GM18511 (cell line): ENCODE results near the gene GBF1.
"Not testable (repeated sequence)": the region's sequence is repeated elsewhere in the genome, so short reads cannot be mapped to it uniquely, and the experiment has no call there.

Experiments used
- ATAC-seq: cut with Tn5 transposase; IDR thresholded peaks from one replicate; pipeline ENCODE4 v1.9.1; 2021; ENCODE audit warnings: mild to moderate bottlenecking, moderate library complexity; ENCODE audit not compliant: unreplicated experiment

The GBF1 gene

GRCh38 chr10:102230861-102231356, 14.4 kb upstream of the GBF1 start:
- ATAC-seq = no peak

- no peak for ATAC-seq
These were observed 13.7 kb upstream of the GBF1 start for GRCh38 chr10:102231357-102232318.

GRCh38 chr10:102233997-102234396, 11.3 kb upstream of the GBF1 start:
- ATAC-seq = no peak

DNA sequence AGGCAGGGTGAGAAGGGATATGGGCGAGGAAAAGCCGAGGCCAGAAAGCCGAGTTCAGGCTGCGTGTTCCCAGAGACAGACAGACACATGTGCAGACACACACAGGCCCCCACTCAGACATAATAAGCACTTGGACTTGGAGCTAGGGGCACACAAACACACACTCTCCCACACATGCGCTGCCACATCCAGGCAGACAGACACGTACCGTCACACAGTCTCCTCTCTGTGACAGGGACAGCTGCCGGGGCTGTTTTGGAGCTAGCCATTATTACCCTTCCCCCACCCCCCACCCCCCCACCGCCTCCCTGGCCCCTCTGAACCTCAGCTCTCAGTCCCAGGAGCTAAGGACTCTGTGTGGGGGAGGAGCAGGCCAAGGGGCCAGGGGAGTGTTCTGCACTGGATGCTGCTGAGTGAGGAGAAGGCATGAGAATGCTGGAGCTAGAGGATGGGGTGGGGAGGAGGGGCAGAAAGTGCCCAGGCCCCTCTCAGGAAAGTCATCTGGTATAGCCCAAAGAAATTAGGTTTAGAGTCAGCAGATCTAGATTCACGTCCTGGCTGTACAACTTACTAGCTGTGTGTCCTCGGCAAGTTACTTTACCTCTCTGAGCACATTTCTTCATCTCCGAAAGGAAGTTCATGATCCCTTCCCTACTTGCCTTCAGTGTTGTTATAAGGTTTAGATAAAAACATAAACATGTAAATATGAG, 10.3 kb upstream of the GBF1 start:
- no peak for ATAC-seq

GRCh38 chr10:102235598-102235920, 9.8 kb upstream of the GBF1 start:
- ATAC-seq = no peak

DNA sequence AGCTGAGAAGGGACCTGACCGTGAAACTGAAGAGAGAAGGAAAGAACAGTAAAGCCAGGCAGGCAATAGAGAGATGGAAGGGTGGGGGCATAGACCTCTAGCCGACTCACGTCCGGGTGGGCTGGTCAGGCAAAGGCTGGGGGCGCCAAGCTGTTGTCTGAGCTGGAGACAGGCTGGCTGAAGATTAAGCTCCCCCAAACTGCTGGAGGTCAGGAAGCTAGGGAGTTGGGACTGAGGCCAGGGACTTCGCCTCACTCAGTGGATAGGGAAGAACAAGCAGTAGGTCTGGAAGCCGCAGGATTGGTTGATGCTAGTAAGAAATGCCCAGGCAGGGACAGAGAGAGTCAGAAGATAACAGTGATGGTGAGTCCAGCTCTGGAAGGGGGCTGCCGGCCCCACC, 9.3 kb upstream of the GBF1 start:
- no peak for ATAC-seq

GRCh38 chr10:102237711-102238252, 7.5 kb upstream of the GBF1 start:
- no peak for ATAC-seq

DNA sequence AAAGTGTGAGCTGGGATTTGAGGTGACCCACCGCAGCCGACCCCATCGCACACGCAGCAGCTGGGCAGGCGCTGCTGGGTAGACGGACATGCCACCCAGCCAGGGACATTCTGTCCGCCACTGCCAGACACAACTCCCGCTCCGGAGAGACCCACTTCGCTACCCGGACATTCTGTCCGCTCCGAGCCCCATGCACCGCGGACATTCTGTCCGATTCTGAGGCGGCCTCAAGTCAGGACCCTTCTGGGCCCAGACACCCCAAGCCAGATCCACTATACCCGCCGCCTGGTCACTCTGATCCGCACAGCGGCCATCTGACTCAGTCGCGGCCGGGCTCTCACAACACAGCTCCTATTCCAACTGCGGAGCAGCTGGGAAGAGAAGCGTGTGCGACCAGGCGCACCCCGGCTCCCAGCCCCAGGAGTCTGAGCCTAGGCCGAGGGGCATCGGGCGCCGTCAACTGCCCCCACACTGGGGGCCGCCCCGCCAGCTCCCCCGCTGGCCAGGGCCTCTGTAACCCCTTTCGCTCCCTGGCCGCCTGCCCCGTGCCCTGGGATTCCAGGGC, 4.8 kb upstream of the GBF1 start:
- no peak for ATAC-seq

- no peak for ATAC-seq
These were observed 4.3 kb upstream of the GBF1 start for GRCh38 chr10:102241032-102241443.

- ATAC-seq = peak; percentile 39
These were observed 3.8 kb upstream of the GBF1 start, which contains the start of gene PITX3 for GRCh38 chr10:102241444-102242117. PITX3 (minus strand) TSS chr10:102241512; CDS start chr10:102232080, 9,432 bp downstream.

- ATAC-seq = no peak
These were observed 3.2 kb upstream of the GBF1 start for GRCh38 chr10:102242118-102242485.

- ATAC-seq = no peak
These were observed 2.0 kb upstream of the GBF1 start for GRCh38 chr10:102243309-102243708.

DNA sequence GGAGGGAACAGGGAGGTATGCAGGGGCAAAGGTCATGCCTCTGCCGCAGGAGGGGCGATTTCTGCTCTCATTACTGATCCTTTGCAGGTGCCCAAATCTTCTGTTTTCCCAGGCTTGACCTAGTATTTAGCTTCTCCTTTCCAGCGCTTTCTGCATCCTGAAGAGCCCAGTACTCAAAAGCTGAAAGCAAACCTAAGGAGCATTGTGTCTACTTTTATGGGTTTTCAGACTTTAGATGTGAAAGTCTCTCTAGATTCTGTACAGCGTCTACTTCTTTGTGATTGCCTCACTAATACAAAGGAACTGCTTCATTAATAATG, 560 bp downstream of the GBF1 start:
- no peak for ATAC-seq

DNA sequence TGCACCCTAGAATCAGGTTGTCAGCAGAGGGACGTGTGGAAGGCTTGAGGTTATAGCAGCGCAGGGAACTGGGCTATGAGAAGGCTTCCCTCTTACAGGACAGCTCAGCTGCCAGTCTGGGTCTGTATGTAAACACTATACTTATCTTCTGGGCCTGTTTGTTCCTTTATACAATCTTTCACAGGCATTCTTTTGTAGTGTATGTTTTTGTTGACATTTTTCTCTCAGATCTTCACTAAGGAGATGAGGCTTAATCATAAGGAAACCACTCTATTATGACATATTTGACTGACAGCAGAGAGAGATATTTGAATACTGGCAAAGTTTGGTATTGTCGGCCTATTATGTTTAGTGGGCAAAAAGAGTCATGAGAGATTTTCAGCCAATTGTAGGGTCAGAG, 929 bp downstream of the GBF1 start:
- ATAC-seq = no peak

- ATAC-seq = no peak
These were observed 2.4 kb downstream of the GBF1 start for GRCh38 chr10:102247734-102248133.

DNA sequence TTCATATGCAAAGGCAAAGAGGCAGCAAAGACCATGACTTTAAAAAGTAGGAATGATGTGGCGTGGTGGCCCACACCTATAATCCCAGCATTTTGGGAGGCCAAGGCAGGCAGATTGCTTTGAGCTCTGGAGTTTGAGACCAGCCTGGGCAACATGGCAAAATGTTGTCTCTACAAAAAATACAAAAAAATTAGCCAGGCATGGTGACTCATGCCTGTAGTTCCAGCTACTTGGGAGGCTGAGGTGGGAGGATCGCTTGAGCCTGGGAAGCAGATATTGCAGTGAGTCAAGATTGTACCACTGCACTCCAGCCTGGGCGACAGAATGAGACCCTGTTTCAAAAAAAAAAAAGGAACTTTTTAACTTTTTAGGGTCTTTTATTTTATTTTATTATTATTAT, 7.2 kb downstream of the GBF1 start:
- ATAC-seq = not testable (repeated sequence)

DNA sequence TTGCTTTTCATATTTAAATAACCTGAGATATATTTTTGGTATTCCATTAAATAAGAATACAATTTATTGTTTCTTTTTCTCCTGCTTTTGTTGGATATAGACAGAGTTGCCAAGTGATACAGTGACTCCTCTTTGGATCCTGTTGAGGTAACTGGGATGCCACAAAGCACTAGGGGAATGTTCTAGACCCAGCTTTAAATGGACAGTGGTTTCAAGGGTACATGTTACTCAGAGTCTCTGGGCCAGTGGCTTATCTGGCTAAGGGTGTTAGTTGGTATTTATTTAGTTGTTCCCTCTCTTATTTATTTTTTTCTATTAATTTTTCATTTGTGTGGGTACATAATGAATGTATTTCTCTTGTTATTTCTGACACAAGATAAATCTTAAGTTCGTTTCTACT, 9.1 kb downstream of the GBF1 start:
- no peak for ATAC-seq

DNA sequence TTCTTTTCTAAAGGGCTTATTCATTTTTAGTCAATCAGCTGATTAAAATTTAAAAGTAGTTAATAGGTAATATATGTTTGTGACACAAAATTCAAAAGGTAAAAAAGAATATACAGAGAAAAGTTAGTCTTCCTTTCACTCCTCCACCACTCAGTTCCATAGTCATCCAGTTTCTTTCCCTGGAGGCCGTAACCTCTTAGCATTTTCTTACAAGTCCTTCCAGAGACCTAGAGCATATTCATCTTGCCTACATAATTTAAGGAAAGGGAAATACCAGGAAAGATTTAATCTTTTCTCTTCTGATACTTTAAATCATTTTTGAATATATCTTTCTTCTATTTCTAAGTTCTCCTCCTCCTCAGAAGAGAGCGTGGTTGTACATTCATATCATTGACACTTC, 10.1 kb downstream of the GBF1 start:
- no peak for ATAC-seq

DNA sequence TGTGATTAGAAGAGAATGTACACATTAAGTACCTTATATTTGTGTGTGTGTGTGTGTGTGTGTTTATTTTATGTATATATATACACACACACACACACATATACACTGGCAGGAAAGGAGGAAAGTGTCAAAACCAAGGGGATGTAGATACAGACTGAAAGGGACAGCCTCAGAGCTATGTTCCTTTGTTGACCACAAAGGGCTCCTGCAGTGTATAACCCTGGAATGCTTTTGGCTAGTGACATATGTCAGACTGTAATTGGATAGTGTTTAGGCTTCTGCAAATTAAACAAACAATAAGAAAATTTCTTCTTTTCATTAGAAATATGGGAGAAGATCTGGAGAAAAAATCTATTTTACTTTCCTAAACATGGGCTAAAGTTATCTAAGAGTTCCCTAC, 15.9 kb downstream of the GBF1 start:
- ATAC-seq = no peak

- ATAC-seq = no peak
These were observed 16.5 kb downstream of the GBF1 start for GRCh38 chr10:102261842-102262241.

- no peak for ATAC-seq
These were observed 17.5 kb downstream of the GBF1 start for GRCh38 chr10:102262744-102263370.
